Neural progenitor cell (in vitro differentiated cells): ENCODE data around the gene HMSD.

Experiments
- EZH2 ChIP-seq: fragments of 200-600 bp; sonication (generic); IDR thresholded peaks from 2 replicates; pipeline ENCODE4 v1.6.1; 2017; ENCODE audit warnings: antibody characterized with exemption, mild to moderate bottlenecking, moderate library complexity
- EZH2phosphoT487 ChIP-seq: fragments of 200-600 bp; sonication (generic); IDR thresholded peaks from 2 replicates; pipeline ENCODE4 v1.6.1; 2017; ENCODE audit warnings: antibody characterized with exemption
- TF ChIP-seq, protein P1 (sequence below): fragments of 200-600 bp; sonication (generic); IDR thresholded peaks from 2 replicates; pipeline ENCODE4 v1.5.1; 2017; ENCODE audit warnings: antibody characterized with exemption, mild to moderate bottlenecking

- TF ChIP-seq, protein P1, sequence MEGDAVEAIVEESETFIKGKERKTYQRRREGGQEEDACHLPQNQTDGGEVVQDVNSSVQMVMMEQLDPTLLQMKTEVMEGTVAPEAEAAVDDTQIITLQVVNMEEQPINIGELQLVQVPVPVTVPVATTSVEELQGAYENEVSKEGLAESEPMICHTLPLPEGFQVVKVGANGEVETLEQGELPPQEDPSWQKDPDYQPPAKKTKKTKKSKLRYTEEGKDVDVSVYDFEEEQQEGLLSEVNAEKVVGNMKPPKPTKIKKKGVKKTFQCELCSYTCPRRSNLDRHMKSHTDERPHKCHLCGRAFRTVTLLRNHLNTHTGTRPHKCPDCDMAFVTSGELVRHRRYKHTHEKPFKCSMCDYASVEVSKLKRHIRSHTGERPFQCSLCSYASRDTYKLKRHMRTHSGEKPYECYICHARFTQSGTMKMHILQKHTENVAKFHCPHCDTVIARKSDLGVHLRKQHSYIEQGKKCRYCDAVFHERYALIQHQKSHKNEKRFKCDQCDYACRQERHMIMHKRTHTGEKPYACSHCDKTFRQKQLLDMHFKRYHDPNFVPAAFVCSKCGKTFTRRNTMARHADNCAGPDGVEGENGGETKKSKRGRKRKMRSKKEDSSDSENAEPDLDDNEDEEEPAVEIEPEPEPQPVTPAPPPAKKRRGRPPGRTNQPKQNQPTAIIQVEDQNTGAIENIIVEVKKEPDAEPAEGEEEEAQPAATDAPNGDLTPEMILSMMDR, result no peak
- no peak for TF ChIP-seq EZH2
- TF ChIP-seq EZH2phosphoT487, result no peak
Measured at GRCh38 chr18:63928331-63928730, 20.8 kb upstream of the HMSD start.
